K562 (cell line): Measurements from ENCODE around the gene DNAI7. TPM values are rescaled to one million over a fixed set of nuclear protein-coding genes. Genes with fewer than 3 reads are reported as not detected.

Experiments used
- EGR1 ChIP-seq: fragments of 450-650 bp; conservative IDR thresholded peaks from 2 replicates; pipeline ENCODE4 v1.6.1; 2017; ENCODE audit warnings: mild to moderate bottlenecking
- ELF2 ChIP-seq: fragments of 250-450 bp; sonication (Bioruptor Pico); IDR thresholded peaks from 2 replicates; pipeline ENCODE4 v1.5.0; 2021; ENCODE audit warnings: mild to moderate bottlenecking
- ETV1 ChIP-seq: fragments of 450-650 bp; conservative IDR thresholded peaks from 2 replicates; pipeline ENCODE4 v1.6.1; 2016; ENCODE audit warnings: missing genetic modification characterization, control low read depth, low read depth, missing compliant biosample characterization
- MCM7 ChIP-seq, 2 experiments: fragments of 450-650 bp; IDR thresholded peaks; 2 replicates each; pipeline ENCODE4 v1.6.1; 2016 to 2018
- NCOA4 ChIP-seq: fragments of 450-650 bp; IDR thresholded peaks from 2 replicates; pipeline ENCODE4 v1.6.1; 2018; ENCODE audit warnings: mild to moderate bottlenecking; ENCODE audit not compliant: partially characterized antibody
- PRMT5 ChIP-seq: sonication (generic); formaldehyde crosslinking; IDR thresholded peaks from 2 replicates; pipeline ENCODE4 v1.5.0; 2020; ENCODE audit warnings: missing genetic modification reagents
- SIN3B ChIP-seq: fragments of 450-650 bp; IDR thresholded peaks from 2 replicates; pipeline ENCODE4 v1.6.1; 2017; ENCODE audit warnings: low read depth, mild to moderate bottlenecking, moderate library complexity
- SMAD4 ChIP-seq: fragments of 250-450 bp; sonication (Bioruptor Pico); conservative IDR thresholded peaks from 2 replicates; pipeline ENCODE4 v1.8.0; 2021; ENCODE audit warnings: inconsistent platforms, mild to moderate bottlenecking, moderate library complexity
- TAF15 ChIP-seq: fragments of 200-400 bp; formaldehyde crosslinking; IDR thresholded peaks from 2 replicates; pipeline ENCODE4 v1.6.1; 2017; ENCODE audit warnings: mild to moderate bottlenecking, low read depth, low read length, moderate library complexity
- TRIM28 ChIP-seq: fragments of 450-650 bp; IDR thresholded peaks from 2 replicates; pipeline ENCODE4 v1.6.1; 2017
- ZBTB7A ChIP-seq: IDR thresholded peaks from 2 replicates; pipeline ENCODE4 v1.6.1; 2011; ENCODE audit warnings: low read depth, mild to moderate bottlenecking, low read length, moderate library complexity, borderline replicate concordance; ENCODE audit not compliant: control insufficient read depth
- ZNF668 ChIP-seq: fragments of 250-450 bp; sonication (Bioruptor Pico); IDR thresholded peaks from 2 replicates; pipeline ENCODE4 v1.8.0; 2022; ENCODE audit warnings: mild to moderate bottlenecking, inconsistent platforms
- polyA plus RNA-seq, 8 experiments: library from polyadenylated mRNA; depleted of rRNA in 4 of 8; stranded (reverse) in 5 of 8; unstranded in 3 of 8; fragments of >200 nt; fragmentation: Nextera tagmentation in 2 of 8; fragmentation: Illumina TruSeq in 1 of 8; extraction: Ambion mirVana in 2 of 8; extraction: Trizol in 1 of 8; gene quantifications; 2 replicates each; pipeline versions ENCODE4 v1.2.1 to v1.2.3, GENCODE V29; 2011 to 2014; ENCODE audit warnings: inconsistent platforms in 1 of 8, missing spikeins in 1 of 8
- total RNA-seq, 7 experiments: library from RNA; depleted of rRNA in 6 of 7; stranded (reverse); fragments of >200 nt in 6 of 7; fragmentation: Illumina TruSeq in 2 of 7; extraction: Trizol in 2 of 7; gene quantifications; 2 replicates each; pipeline versions ENCODE4 v1.2.1 to v1.2.3, GENCODE V29; 2011 to 2021; ENCODE audit warnings: low replicate concordance in 1 of 7
- TF ChIP-seq, protein P1 (sequence below): fragments of 250-450 bp; sonication (Bioruptor Pico); IDR thresholded peaks from 2 replicates; pipeline ENCODE4 v1.4.0; 2020; ENCODE audit warnings: borderline replicate concordance
- TF ChIP-seq, protein P2 (sequence below): sonication (generic); formaldehyde crosslinking; IDR thresholded peaks from 2 replicates; pipeline ENCODE4 v1.8.1; 2023; ENCODE audit warnings: mild to moderate bottlenecking, missing genetic modification reagents
- TF ChIP-seq, protein P3 (sequence below): sonication (generic); formaldehyde crosslinking; IDR thresholded peaks from 2 replicates; pipeline ENCODE4 v1.8.0; 2022; ENCODE audit warnings: mild to moderate bottlenecking, low read depth, missing genetic modification reagents
- TF ChIP-seq, protein P4 (sequence below): conservative IDR thresholded peaks from 2 replicates; pipeline ENCODE4 v1.6.1; 2011; ENCODE audit warnings: low read depth, mild to moderate bottlenecking, low read length; ENCODE audit not compliant: control insufficient read depth
- TF ChIP-seq, protein P5 (sequence below): fragments of 450-650 bp; IDR thresholded peaks from 2 replicates; pipeline ENCODE4 v1.6.1; 2016; ENCODE audit warnings: low read depth, mild to moderate bottlenecking, moderate library complexity
- TF ChIP-seq, protein P6 (sequence below): fragments of 450-650 bp; IDR thresholded peaks from 2 replicates; pipeline ENCODE4 v1.6.1; 2016; ENCODE audit warnings: borderline replicate concordance

Gene DNAI7
- total and polyA plus RNA-seq, 9 of the 15 experiments (the other 6 are each of a cell fraction or from before 2014, with no cell fraction given): 0.06 to 0.76 (median 0.17) TPM; not detected in 1

DNA sequence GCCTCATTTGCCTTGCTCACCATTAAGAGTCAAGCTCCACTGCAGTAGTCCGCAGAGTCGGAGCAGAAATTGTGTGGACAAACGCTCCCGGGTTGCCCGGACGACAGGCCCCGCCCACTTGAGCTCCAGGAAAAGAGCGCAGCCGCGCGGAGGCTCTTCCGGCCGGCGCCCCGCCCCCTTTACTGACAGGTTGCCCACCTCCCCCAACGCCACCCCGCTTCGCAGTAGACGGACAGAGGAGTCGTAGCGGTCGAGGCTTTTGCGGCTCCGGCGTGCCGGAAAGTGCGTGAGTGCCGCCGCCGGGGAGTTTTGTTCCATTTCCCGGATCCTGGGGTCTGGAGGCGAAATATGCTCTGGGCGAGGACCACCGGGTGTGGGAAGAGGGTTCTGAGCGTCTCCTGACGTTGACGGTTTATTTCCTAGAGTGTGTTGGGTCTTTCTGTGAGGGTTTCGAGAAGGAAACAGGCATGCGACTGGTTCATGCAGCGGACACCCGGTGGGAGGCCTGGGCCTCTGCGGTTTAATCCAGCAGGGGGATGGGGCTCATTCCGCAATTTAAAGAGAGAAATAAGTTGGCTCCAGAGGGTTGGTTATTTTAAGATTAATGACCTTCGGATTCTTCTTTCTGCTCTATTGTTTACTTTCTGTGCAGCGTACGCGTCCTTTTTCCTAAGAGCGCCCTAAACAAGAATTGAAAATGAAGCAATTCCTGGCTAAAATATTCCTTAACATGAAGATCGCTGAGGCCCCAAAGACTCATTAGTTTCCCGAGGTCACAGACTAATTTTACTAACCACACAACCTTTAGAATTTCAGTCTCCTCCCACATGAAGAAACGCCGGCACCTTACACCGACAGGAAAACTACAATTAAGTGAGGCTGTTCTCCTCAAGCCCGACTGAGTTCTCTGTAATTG lies at the start of gene DNAI7, which contains the start of gene ETFRF1 (continued):
- TF ChIP-seq SMAD4 (CRISPR knock-in tag): peak; percentile 67
- TF ChIP-seq, protein P1, sequence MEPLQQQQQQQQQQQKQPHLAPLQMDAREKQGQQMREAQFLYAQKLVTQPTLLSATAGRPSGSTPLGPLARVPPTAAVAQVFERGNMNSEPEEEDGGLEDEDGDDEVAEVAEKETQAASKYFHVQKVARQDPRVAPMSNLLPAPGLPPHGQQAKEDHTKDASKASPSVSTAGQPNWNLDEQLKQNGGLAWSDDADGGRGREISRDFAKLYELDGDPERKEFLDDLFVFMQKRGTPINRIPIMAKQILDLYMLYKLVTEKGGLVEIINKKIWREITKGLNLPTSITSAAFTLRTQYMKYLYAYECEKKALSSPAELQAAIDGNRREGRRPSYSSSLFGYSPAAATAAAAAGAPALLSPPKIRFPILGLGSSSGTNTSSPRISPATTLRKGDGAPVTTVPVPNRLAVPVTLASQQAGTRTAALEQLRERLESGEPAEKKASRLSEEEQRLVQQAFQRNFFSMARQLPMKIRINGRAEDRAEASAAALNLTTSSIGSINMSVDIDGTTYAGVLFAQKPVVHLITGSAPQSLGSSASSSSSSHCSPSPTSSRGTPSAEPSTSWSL: no peak
- TF ChIP-seq ZBTB7A: no peak
- TF ChIP-seq, protein P2, sequence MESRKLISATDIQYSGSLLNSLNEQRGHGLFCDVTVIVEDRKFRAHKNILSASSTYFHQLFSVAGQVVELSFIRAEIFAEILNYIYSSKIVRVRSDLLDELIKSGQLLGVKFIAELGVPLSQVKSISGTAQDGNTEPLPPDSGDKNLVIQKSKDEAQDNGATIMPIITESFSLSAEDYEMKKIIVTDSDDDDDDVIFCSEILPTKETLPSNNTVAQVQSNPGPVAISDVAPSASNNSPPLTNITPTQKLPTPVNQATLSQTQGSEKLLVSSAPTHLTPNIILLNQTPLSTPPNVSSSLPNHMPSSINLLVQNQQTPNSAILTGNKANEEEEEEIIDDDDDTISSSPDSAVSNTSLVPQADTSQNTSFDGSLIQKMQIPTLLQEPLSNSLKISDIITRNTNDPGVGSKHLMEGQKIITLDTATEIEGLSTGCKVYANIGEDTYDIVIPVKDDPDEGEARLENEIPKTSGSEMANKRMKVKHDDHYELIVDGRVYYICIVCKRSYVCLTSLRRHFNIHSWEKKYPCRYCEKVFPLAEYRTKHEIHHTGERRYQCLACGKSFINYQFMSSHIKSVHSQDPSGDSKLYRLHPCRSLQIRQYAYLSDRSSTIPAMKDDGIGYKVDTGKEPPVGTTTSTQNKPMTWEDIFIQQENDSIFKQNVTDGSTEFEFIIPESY (CRISPR knock-in tag): no peak; the same call in 1 of the 2 replicates
- 0 out of 2 replicates have a peak, but pooled peaks have one; percentile 17 for TF ChIP-seq ELF2 (CRISPR knock-in tag)
- no peak for TF ChIP-seq NCOA4
- peak; percentile 40 for TF ChIP-seq ETV1
- no peak for TF ChIP-seq TAF15
- TF ChIP-seq, protein P3, sequence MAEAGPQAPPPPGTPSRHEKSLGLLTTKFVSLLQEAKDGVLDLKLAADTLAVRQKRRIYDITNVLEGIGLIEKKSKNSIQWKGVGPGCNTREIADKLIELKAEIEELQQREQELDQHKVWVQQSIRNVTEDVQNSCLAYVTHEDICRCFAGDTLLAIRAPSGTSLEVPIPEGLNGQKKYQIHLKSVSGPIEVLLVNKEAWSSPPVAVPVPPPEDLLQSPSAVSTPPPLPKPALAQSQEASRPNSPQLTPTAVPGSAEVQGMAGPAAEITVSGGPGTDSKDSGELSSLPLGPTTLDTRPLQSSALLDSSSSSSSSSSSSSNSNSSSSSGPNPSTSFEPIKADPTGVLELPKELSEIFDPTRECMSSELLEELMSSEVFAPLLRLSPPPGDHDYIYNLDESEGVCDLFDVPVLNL (CRISPR knock-in tag): no peak
- TF ChIP-seq ZNF668 (CRISPR knock-in tag): no peak
- no peak for TF ChIP-seq PRMT5 (CRISPR knock-in tag)
- TF ChIP-seq, protein P4, sequence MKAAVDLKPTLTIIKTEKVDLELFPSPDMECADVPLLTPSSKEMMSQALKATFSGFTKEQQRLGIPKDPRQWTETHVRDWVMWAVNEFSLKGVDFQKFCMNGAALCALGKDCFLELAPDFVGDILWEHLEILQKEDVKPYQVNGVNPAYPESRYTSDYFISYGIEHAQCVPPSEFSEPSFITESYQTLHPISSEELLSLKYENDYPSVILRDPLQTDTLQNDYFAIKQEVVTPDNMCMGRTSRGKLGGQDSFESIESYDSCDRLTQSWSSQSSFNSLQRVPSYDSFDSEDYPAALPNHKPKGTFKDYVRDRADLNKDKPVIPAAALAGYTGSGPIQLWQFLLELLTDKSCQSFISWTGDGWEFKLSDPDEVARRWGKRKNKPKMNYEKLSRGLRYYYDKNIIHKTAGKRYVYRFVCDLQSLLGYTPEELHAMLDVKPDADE: no peak
- peak; percentile 41; the same call in 1 of the 2 replicates for TF ChIP-seq SIN3B
- TF ChIP-seq, protein P5, sequence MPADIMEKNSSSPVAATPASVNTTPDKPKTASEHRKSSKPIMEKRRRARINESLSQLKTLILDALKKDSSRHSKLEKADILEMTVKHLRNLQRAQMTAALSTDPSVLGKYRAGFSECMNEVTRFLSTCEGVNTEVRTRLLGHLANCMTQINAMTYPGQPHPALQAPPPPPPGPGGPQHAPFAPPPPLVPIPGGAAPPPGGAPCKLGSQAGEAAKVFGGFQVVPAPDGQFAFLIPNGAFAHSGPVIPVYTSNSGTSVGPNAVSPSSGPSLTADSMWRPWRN: no peak
- 0 out of 2 replicates have a peak, but pooled peaks have one; percentile 25 for TF ChIP-seq TRIM28
- no peak for TF ChIP-seq MCM7 (IDR thresholded peaks at IDR 0.05)
- TF ChIP-seq EGR1: peak; percentile 52; the same call in 1 of the 2 replicates
- TF ChIP-seq, protein P6, sequence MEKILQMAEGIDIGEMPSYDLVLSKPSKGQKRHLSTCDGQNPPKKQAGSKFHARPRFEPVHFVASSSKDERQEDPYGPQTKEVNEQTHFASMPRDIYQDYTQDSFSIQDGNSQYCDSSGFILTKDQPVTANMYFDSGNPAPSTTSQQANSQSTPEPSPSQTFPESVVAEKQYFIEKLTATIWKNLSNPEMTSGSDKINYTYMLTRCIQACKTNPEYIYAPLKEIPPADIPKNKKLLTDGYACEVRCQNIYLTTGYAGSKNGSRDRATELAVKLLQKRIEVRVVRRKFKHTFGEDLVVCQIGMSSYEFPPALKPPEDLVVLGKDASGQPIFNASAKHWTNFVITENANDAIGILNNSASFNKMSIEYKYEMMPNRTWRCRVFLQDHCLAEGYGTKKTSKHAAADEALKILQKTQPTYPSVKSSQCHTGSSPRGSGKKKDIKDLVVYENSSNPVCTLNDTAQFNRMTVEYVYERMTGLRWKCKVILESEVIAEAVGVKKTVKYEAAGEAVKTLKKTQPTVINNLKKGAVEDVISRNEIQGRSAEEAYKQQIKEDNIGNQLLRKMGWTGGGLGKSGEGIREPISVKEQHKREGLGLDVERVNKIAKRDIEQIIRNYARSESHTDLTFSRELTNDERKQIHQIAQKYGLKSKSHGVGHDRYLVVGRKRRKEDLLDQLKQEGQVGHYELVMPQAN: no peak
